NCI-H510A treated with DMSO at 0.1 percent for 48 hours (cell line): ENCODE results near the gene SMAD7.

Experiments used
- DNase-seq: peaks from one replicate; lab custom pipeline; 2025; lab: John Stamatoyannopoulos, UW

The SMAD7 gene

DNA sequence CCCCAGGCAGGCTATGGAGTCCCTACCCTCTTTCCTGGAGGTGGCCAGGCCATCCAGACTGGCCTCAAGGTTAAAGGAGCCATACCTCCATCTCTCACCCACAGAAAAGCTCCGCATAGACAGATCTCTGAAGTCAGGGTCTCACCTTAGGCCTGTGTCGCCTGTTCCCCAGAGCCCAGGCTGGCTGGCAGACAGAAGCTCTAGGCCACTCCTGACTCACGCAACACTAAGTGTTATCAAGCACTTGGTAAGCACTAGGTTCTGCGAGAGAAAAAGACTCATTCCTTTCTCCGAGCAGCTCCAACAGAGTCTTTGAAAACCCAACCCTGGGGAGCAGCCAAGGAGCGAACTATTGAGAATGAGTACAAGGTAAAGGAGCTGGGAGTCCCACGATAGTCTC is 6.1 kb downstream of the SMAD7 start:
- DNase-seq, result no peak

DNA sequence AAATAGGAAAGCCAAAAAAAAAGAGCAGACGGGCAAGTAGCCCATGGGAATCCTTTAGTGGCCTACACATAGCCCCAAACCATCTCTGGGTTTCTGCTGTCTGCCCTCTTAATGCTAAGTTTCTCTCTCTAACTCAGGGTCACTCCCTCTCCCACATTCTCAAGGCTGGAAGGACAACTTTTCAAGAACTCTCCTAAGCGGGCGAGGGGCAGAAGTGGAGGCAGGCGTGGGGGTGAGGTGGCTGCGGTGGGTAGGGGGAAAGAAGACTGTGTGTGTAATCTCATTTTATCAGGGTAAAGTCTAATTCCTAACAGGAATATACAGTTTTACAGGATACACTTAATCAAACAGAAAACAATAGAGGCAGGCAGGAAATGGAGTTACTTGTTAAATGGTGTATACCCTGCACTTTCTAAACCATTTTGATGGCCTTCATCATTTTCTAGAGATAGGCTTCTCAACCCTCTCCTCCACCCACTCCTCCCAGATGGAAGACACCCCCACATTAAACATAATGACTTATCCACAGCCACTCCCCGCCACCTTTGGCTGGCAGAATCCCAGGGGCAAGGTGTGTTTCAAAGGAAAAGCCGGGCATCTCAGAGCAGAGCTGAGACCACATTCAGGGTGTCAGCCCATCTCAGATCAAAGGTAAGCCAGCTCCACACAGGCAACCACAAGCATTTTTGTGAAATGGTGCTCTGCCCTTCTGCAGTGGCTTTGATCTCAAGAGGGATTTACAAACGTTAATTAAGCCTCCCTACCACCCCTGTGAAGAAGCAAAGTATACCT is 6.8 kb downstream of the SMAD7 start:
- DNase-seq, result no peak

DNA sequence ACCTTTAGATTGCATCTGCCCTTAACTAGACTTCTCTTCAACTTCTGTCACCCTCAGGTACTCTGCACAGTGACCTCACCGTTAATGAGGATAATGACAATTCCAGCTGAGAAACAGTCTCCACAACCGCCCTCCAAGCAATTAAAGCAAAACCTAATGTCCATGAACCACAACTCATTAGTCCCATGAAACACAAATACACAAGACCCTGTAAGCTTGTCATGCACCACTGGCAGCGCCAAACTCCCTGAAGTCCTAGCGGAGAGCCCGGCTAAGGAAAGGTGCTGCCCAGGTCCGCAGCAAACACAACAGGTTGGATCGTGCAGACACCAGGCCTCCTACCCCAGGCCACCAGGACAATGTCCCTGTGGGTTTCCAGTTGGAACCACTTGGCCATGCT is 7.4 kb downstream of the SMAD7 start:
- DNase-seq, result no peak

DNA sequence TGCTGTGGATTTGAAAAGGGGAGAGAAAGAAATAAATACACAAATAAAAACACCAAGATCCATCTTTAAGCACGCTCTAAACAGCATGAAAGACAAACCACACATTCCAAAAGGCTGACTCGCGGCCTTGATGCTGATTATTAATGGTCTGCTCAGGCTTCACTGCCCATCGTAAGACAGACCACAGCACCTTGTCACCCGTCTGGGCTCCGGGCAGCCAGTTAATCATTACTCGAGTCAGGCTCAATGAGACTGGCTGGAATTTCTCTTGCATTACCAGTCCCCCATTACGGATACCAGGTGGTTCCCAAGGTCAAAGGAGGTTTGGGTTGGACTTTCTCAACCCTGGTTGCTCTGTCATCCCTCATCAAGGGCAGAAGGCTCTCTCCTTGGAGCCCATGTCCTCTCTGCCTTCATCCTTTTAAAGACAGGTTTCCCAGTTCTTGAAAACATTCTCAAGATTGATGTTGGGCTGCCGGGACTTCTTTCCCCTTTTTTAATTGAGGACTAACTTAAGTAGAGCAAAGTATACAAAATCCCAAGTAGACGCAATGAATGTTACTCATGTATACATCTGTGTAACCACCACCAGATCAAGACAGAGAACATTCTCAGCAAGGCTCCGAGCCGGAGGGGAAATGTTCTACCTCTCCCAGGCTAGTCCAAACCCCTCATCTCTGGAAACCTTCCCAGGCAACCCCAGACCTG is 8.1 kb downstream of the SMAD7 start:
- no peak for DNase-seq

DNA sequence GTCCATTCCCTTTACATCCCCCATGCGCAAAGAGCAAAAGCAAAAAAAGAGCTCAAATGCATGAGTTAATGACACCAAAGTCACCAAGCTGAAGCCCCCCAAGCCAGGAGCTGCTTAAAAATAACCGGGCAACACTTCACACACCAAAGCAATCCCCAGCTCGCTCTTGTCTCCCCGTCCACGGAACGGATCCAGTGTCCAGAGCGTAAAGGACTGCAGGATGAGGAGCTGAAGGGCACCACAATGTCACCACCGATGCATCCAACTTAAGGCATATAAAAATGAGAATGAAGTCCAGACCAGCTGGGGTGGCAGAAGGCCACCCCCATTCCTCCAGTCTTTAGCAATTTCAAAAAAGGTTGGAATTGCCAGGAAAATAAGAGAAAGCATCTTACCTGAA is 8.7 kb downstream of the SMAD7 start:
- no peak for DNase-seq

DNA sequence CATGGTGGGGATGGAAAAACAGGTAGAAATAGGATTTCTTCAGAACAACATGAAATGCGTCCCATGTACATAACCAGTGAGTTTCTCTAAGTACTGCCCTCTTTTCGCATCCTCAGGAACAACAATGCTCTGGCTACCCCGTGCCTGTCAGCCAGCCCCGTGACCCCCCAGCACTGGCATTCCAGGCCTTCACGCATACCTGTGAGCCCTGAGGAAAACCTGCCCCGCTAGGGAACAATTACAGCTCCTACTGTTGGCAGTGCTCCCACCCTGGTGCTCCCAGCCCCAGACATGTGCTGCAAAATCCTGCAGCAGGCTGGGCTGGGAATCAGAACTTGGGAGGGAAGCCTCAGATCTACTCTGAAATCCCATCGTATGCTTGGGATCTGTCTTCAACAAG is 9.1 kb downstream of the SMAD7 start:
- DNase-seq, result no peak

DNA sequence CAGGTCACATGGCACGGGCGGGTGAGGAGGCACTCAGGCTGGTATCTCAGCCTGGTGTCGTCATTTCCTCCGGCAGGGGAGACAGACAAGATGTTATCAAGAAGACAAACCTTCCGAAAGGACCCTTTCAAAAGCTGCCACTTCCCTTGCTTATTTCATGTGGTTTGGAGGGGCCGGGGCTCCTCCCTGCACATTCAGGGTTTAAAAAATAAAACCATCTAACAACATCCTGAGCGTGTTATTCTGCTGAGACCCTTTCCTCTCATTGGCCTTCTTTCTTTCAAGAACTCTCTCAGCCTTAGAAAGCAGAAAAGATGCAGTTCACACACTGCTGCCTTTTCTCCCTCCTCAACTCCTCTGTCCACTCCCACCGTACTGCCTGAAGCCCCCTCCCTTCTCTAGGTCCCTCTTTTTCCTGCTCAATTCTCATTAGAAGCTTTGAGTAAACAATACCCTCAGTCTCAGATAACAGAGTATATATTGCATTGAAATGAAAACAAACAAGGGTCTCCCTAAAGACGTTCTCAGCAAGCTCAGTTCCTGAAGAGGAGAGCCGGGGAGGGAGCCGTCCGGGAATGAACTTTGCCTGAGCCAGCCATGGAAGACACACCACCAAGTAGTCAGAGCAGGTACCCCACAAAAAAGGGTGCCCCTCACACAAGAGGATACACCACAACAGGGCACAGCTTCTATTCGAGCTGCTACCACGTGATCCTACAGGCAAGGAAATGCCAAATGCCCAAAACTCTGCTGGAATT is 9.7 kb downstream of the SMAD7 start:
- DNase-seq, result no peak

DNA sequence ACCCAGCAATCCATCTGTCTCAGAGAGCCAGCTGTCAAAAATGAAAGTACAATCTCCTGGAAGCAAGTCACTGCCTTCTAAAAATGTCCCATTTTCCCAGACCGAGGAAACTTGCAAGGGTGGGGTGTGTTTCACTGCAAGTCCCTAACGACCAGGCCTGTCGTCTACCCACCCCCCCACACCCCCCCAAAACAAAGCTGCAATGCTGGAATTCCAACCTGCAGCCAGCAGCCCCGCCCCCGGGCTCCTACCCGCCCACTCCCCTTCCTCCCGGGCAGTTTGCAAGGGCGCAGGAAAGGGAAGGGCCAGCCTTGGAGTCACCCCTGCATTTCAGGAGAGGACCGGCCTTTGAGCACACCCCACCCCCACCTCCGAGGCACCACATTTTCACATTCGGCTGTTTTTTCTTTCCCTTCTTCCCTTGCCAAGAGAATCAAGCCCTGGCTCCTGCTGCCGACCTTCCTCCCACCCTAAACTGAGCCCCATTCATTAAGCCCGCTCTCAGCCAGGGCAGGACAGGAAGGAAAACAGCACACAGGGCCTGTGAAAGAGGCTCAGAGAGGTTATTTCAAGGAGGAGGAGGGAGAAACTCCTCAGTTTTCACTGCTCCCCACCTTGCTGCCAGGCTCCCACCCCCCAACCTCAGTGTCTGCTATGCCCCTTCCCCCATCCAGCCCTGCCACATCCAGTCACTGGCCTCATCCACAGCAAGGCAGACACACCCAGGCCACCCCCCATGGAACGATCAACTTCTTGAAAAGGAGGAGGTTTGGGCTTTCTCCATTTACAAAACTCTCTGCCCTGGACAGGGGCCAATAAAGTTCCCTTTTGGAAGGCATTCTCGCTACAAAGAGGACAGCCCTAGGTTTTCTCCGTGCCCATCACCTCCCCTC is 11.3 kb downstream of the SMAD7 start:
- no peak for DNase-seq

DNA sequence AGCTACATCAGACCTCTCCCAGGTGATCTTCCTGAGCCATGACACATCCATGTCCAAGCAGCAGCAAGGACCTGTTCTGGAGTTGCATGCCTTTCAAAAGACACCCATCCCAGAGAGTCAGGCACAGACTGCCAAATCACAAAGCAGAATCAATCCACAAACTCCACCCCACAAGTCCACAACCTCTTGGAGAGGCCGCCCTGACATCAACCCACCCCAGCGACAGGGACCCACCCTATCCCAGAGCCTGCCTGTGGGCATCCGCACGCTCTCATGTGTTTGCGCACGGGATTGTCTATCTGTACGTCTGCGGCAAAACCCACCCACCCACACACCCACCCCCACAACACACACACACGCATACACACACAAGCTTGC is 11.9 kb downstream of the SMAD7 start:
- DNase-seq, result no peak

DNA sequence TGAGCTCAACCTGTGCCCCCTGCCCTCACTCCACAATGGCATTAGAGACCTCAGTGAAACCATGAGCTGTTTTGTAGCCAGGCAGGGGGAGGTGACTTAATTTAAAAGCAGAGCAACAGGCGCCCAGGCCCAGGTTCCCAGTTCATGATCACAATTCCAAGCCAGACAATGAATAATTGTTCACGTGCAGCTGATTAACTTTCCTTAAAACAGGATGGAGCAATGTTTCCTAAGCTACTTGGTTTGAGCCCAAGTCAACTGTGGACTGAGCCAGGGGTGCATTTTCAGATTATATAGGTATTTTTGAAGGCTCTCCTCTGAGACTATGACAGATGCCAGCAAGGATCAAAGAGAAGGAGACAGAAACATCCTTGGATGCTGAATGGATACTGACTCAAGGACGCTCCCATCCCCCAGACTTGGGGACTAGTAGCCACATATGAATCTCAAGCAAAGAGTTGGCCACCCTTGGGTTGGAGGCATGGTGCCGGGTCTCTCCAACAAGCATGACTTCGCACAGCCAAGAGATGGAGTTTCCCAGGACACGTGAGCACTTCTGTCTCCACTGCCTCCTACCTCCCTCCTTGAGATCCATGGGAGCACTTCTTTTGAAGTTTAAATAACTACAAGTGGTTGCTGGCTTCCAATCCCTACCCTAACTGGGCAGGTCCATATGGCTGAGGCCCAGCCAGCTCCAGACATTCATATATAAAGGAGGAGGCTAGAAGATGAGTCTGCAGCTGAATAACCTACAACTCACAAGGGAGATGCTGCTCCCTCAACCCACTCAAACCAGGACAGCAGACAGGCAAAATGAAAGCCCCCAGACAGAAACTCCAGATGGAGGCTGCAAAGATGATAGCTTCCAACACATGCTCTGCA is 12.7 kb downstream of the SMAD7 start:
- DNase-seq, result no peak

DNA sequence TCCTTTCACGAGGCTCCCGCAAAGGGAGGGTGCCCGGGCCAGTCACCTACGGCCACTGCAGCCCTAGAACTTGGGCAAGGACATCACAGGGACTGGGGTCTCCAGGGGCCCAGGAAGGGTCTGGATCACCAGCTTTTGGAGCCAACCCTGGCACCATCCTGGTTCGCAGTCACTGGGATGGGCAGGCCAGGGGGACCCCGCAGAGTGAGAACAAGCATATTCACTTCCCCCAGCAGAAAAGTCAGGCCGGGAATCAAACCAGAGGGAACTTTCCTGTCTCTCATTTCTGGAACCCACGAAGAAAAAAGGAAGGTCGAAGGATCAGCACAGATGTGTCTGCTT is 15.4 kb downstream of the SMAD7 start:
- DNase-seq, result no peak

DNA sequence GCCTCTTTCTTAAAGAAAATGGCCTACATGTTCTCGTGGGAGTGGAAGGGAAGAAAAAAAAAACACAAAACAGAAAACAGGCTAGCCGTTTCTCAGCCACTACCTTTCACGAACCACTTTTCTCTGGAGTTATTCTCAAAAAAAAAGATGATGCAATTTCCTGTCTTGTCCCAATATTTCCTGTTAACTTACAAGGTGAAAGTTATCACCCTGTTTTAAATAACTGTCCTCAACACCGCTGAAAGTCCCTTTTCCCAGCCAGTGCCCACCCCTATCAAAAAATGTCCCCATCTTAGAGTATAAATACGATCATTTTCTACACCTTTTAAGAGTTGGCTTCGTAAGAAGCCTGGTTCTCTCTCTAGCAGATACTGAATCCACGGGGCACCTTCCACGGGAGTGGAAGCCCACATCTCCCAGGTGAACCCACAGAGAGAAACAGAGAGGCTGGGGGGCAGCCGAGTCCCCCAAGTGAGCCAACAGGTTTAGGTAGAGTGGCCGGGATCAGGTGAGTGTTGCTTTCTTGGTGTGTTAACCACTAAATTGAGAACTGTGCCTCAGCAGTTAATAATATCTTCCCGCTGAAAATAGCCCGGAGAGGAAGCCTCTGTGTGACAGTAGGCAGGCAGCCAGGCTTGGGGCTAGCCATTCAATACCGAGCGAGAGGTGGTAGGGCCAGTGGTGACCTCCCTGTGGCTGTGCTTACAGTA is 15.9 kb downstream of the SMAD7 start:
- no peak for DNase-seq

DNA sequence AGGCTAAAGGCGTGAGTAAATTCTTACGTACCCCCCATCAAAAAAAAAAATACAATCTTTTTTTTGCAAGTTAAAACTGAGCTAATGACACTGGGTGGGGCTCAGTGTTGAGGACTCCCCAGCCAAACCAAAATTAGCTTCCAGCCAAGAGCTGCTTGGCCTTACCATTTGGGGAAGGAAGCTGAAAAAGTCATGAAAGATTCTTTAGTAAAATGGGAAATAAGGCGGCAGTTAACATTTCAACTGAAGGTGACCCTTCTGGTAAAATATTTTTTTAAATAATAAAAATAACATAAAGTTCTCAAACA is 16.4 kb downstream of the SMAD7 start:
- DNase-seq, result no peak

DNA sequence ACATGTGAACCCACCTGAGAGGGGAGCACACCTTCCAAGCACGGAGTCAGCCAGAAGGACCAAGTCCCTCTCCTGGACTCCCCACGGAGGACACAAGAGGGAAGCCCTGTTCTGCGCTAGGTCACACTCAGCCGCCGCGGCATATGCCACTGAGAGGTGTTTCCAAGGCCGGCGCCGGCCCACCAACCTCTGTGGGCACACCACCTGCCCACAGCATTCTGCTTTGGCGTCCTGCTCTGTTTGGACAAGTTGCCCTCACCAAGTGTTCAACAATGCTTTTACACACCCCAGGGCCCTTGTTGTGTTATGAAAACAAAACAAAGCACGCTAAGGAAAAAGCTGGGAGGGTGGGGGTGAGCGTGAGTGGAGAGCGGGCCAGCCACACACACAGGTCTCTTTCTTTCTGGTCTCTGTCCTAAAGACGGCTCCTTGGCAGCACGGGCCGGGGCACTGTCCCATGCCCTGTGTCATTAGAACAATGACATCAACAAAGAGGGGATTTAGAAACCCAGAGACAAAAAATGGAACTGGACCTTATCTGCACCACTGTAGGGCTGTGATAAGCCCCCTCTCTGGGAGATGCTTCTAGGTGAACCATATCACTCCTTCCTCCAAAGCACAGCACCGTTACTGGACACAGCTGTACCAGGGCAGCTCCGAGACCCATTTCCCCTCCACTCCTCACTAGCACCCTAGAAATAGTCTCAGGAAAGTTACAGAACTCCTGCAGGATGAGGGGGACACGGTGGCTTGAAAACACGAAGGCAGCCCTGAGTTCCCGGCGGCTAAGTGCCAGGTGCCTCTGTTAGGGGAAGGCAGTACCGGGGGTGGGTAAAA is 17.0 kb downstream of the SMAD7 start:
- DNase-seq, result no peak

DNA sequence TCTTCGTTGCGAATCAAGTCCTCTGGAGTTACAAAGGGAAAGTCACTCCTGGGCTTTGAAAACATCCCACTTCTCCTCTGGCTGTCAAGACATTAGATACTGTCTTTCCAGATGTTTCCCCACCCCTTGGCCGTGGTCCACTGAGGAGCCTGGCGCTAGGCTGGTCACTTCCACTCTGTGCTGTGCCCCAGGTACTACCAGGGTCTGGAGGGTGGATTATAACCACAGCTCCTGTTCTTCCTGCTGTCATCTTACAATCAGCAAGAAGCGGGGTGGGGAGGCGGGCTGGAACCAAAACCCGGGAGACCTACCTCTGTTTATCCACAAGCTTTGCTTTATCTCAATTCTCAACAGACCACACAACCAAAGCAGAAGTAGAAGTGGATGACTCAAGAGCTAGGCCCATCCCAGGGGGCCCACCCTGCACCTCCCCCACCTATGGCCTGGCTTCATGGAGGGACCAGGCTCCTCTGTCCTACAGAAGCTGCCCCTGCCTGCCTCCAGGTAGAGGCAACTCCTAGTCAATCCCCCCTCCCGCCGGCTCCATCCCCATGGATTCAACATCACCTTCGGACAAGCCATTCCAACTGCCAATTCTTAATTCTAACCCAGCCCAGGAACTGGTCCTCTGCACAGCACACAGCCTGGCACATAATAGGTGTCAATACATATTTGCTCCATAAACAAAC is 17.8 kb downstream of the SMAD7 start:
- DNase-seq, result no peak

DNA sequence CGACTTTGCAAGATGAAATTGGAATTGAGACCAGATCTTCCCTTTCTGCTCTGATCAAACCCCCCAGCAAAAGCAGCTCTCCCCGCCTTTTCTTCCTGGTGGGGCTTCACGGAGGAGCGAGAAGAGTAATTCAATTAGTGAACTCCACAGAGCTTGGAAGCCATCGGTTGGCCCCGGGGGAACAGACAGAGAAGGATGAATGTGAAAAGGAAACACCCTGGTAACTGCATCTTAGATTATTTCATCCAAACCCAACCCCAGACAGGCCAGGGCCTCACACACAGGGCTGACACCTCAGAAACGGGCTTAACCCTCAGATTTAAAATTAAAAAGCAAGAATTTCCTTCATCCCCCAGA is 18.3 kb downstream of the SMAD7 start:
- DNase-seq, result no peak

DNA sequence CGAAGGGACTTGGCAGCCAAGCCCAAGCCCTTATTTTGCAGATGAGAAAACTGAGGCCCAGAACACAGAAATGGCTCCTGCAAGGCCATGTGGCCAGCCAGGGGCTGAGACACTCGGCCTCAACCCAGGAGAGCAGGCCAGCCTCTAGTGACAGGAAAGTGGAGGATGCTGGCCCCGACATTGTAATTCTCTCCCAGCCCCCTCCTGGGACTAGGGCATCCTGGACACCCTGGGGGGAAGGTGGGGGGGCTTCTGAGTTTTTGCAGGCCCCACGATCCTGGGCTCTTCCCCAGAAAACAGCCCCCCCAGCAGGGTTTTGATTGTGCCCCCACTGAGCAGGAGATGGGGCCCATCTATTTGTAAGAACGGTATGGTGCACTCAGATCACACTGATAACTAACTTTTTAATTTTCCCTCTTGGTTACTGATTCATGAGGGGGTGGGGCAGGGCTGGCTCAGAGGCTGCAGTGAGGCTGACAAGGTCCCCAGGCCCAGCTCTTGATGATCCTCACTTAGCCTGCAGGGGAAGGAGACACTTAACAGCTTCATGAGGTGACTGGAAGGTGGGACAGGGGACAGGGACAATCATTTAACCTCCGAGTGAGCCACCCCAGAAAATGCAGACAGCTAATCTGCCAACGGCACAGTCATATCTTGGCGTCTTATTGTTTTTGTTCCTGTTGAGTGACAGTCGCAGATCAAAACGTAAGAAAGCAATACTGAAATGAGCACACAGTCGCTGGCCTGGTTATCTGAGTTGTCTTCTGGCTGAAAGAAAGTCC is 18.9 kb downstream of the SMAD7 start:
- DNase-seq, result no peak

DNA sequence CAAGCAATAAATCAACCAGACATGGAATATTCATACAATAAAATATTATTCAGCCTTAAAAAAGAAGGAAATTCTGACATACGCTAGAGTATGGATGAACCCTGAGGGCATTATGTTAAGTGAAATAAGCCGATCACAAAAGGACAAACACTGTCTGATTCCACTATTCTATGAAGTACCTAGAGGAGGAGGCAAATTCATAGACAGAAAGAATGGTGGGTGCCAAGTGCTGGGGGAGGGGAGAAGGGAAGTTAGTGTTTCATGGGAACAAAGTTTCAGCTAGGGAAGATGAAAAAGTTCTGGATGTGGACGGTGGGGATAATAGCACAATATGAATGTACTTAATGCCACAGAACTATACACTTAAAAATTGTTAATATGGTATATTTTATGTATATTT is 19.8 kb downstream of the SMAD7 start:
- DNase-seq, result no peak
